ENCODE measurements around the gene TBRG4.

The TBRG4 gene

DNA sequence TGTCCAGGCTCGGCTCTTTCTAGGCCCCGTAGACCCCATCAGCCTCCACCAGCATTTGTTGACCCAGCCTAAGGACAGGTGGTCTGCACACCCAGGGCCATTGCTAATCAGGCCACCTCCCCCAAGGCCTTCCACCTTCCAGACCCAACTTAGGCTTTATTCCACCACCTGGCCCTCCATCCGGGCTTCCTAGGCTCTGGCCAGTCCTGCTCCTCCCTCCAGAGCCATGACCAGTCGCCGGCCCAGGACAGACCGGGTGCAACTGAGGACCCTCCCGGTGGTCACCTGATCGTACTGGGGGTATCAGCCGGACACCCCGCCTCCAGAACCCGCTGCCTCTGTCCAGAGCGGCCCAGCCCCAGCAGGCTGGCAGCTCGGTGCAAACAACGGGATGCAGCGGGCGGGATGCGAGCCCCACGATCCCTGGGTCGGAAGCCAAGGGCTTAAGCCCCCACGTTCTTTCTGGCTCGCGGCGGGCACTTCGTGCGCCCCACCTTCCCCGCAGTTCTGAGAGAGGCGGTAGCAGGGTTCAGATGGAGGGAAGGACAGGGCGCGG lies 23.3 kb downstream of the TBRG4 start:
- no peak for DNase-seq

DNA sequence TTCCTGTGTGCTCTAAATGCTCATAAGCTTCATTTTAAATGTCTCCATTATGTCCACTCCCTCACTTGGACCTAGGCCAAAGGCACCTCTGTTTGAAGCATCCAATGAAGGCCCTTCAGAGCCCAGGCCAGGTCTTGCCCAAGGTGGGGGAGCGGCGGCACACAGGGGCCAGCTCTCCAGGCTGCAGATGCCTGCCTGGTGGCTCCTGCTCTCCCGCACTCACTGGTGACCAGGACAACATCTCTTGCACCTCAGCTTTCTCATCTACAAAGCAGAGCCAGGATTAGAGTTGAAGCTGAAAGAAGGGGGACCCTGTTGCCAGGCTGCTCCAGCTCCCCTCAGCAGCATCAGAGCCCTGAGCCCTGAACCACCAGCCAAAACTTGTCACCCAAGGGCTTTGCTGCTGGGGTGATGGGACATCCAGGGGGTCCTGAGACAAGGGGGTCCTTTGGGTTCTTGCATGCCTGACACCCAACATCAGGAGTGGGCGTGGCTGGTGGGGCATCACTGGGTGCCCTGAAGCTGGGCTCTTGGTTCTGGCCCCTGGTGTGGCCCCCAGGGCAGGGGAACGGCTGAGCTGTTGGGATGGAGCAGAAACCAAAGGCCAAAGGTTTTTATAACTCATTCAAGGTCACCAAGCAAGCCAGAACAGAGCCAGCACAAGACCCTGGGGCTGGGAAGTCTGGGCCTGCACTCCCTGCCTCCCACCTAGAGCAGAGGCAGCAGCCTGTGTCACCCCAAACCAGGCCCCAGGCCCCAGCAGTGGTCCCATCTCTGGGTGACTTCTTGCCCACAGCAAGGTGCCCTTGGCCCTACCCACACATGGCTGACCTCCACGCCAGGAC lies 24.0 kb downstream of the TBRG4 start:
- DNase-seq: no peak

DNA sequence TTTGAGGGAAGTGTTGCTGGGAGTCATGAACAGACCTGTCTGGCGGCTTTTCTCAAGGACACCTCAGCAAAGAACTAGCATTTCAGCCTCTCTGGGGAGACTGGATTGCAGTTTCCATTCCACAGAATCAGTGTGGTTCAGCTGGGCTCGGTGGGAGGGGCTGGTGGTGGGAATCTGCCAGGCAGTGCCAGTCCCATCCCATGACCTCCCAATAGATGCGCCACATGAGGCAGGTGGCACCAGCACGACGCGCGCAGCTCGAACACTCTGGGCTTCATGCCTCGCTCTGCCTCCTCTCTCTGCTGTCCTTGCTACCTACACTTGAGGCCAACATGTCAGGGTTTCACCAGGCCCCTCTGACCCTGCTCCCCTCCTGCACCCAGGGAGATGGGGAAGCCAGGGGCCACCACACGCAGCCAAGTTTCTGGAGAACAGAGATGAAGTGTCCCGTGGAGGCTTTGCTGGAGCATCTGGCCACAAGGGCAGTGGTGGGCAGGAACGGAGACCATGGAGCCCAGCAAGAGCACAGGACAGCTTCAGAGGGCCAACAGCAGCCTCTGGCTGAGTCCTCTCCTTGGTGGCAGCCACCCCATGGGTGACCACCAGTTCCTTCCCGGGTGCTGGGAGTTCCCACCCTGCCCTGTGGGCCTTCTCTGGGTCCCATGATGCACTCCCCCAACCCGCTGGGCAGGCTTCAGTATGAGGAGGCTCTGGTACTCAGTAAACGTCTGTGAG lies 25.0 kb downstream of the TBRG4 start:
- no peak for DNase-seq

- no peak for DNase-seq
These were observed 25.8 kb downstream of the TBRG4 start for GRCh38 chr7:45085619-45086200.

DNA sequence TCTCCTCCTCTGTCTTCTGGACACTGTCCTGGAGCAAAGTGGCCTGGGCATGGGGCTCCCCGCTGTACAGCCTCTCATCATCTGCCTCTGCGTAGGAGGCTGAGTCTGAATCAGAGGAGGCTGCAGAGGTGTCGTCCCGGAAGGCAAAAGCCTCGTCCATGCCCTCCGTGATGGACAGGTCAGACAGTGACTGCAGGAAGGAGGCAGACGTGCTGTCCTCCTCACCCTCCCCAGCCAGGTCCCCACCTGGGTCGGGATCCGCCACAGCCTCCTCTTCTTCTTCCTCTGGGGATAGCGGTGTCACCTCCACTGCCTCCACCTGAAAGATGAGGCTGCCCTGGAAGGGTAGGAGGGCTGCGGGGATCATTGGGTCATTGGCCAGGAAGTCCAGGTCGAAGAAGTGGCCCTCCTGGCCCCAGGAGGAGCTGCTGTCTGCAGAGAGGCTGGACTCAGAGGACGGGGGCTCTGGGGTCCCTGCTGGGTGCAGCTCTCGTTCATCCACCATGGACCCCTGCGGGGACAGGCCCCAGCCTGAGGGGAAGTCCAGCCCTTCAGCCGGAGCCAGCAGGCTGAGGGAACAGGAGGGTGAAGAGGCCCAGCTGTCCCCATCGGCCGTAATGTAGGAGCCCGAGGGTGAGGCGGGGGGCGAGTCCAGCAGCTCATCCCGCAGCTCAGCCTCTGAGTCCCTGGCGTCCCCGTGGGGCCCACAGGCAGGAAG lies 26.4 kb downstream of the TBRG4 start:
- DNase-seq: no peak

DNA sequence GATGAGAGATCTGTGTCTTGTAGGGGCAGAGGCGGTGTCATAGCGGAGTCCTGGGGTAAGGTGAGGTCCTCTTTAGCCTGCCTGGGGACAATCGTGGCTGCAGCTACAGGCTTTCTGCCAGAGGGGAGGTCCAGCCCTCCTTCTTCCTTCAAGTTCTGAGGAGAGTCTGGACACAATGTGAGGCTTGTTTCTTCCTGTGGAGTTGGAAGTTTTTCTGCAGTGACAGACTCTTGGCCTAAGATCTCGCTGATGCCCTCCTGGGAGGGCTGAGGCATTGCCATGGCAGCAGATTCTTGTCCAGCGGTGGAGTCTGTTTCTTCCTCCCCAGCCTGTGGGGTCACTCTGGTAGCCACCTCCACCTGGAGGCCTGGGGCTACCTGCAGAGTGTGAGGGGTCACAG lies 27.2 kb downstream of the TBRG4 start:
- DNase-seq: no peak

- no peak for DNase-seq
These were observed 28.6 kb downstream of the TBRG4 start for GRCh38 chr7:45082831-45083331.

- no peak for DNase-seq
These were observed 29.3 kb downstream of the TBRG4 start for GRCh38 chr7:45082031-45082830.

DNA sequence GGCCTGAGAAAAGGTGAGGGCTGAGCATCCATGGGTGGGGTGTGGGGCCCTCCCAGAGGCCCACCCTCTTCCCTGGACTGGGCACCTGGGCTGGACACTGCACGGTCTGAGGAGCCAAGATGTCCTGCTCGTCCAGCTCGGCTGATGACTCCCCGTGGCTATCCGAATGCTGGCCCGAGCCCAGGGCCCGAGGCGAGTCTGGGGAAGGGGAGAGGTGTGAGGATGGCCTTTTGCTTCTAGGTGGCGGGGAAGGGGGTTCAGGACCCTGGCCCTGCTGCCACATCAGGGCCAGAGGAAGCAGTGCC lies 29.9 kb downstream of the TBRG4 start:
- no peak for DNase-seq

GRCh38 chr7:45080958-45081669 lies 30.4 kb downstream of the TBRG4 start:
- DNase-seq: no peak

GRCh38 chr7:45080265-45080957 lies 31.1 kb downstream of the TBRG4 start:
- no peak for DNase-seq

GRCh38 chr7:45078125-45078681 lies 33.3 kb downstream of the TBRG4 start:
- DNase-seq: no peak

- no peak for DNase-seq
These were observed 33.9 kb downstream of the TBRG4 start for GRCh38 chr7:45077579-45077978.

GRCh38 chr7:45076946-45077345 lies 34.6 kb downstream of the TBRG4 start:
- DNase-seq: no peak

DNA sequence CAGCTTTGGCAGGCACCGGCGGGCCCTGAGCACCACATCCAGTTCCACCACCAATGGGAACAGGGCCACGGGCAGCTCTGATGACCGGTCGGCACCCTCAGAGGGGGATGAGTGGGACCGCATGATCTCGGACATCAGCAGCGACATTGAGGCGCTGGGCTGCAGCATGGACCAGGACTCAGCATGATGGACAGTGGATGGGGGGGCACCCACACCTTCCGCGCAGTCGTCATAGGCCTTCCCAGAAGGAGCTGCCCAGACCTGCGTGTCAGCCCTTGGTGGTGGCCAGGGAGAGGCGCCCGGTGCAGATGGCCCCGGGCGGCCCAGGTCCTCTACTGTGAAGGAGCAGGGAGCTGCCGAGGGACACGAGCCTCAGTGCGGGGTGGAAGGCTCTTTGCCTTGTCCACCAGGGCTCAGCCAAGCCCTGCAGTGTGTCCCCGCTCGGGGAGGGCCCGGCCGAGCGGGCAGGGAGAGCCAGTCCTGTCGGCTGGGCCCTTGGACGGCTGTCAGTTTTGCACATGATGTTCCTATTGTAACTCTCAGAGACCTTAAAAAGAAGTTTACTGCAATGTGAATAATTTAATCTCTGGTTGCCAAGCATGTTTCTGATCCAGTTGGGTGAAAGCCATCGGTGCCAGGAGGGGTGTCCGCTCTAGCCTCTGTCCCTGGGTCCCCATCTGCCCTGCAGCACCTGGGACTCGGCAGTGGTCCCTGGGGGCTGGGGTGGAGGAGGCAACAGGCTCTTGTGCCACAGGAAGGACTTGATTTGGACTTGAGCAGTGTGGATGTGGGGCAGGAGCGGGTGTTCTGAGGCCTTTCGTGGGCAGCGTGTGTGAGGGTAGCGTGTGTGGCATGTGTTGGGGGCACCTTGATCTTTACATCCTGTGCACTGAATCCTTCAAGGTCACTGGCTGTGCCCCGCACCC lies 35.4 kb downstream of the TBRG4 start:
- DNase-seq: no peak

DNA sequence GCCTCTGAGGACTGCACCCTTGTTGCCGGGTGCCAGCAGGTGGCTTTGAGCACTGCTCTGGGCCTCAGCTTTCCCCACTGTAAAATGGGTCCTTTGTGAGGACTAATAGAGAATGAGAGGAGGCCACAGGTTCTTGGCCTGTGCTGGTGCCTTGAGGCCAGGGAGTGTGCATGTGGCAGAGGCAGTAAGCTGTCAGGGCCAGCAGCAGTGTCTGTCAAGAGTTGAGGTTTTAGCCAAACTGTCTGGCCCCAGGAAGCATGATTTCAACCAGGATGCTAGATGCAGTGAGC lies 36.2 kb downstream of the TBRG4 start:
- DNase-seq: no peak

DNA sequence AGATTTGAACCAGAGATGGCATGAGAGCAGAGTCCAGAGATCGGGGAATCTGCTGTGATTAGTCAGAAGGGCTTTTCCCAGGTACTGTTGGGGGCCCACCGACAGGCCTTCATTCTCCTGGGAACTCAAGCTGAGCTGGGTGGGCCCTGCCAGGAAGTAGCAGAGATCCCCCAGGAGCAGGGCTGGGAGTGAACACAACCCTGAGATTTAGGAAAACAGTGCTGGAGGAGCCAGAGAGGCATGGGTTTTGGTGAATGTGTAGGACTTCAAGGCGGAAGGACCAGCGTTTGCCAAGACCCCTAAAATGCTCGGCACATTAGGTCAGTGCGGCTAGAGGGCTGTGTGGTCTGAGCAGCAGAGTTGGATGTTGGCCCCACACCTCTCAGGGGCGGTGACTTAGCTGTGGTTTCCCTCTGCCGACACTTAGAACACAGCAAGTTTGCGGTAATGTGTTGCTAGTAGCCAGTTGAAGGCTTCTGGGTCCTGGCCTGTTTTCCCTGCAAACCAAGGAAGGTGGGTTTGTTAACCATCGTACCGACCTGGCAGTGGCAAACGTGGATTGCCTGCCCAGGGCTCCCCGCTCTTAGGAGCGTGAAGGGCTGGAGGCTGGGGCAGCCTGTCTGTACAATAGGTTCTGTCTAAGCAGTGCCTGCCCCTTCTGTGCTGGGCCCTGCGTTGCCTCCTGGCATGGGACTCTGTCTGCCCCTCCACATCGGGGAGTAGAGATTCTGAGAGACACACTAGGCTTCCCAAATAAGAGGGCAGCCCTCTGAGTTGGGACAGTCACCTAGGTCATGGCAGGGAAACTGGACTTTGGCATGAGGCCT lies 36.8 kb downstream of the TBRG4 start:
- DNase-seq: no peak

- no peak for DNase-seq
These were observed 37.5 kb downstream of the TBRG4 start for GRCh38 chr7:45073786-45074527.
